ENCODE measurements around the gene LEPROT. TPM values are rescaled to one million over a fixed set of nuclear protein-coding genes. Genes with fewer than 3 reads are reported as not detected.

LEPROT gene
- total RNA-seq, 1 donor from 2014 or later = 56.0 TPM

DNA sequence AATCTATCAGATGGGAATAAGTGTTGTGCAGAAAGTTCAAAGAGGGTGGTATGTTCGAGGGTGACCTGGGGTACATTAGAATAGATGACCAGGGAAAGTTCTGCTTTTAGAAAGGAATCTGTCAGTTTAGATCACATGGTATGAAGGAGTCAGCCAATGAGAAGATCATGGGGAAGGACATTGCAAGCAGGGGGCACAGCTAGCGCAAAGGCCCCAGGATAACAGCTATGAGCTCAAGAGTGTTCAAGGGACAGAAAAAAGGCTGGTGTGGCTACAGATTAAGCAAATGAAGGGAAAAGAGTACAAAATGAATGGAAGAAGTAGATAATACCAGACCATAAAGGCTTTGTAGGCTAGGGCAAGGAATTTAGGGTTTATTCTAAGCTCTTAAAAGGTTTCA is 8.6 kb downstream of the LEPROT start:
- Mint-ChIP-seq H3K27ac (ENCODE audit: unreplicated experiment) (no peak overlapping the region), H3K9me3 (ENCODE audit: unreplicated experiment) (no peaks in the 10 kb centered on the region), H3K27me3 (ENCODE audit: unreplicated experiment) (no peaks in the 10 kb centered on the region), H3K36me3 (ENCODE audit: unreplicated experiment) (no peaks in the 10 kb centered on the region), H3K4me3 (ENCODE audit: unreplicated experiment) (no peak overlapping the region), H3K4me1 (ENCODE audit: low read depth, unreplicated experiment) (peaks cover 6% of the 10 kb centered on the region)
- no peak for DNase-seq
- TF ChIP-seq, protein P1, sequence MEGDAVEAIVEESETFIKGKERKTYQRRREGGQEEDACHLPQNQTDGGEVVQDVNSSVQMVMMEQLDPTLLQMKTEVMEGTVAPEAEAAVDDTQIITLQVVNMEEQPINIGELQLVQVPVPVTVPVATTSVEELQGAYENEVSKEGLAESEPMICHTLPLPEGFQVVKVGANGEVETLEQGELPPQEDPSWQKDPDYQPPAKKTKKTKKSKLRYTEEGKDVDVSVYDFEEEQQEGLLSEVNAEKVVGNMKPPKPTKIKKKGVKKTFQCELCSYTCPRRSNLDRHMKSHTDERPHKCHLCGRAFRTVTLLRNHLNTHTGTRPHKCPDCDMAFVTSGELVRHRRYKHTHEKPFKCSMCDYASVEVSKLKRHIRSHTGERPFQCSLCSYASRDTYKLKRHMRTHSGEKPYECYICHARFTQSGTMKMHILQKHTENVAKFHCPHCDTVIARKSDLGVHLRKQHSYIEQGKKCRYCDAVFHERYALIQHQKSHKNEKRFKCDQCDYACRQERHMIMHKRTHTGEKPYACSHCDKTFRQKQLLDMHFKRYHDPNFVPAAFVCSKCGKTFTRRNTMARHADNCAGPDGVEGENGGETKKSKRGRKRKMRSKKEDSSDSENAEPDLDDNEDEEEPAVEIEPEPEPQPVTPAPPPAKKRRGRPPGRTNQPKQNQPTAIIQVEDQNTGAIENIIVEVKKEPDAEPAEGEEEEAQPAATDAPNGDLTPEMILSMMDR (IDR thresholded peaks at IDR 0.05; ENCODE audit: partially characterized antibody, unreplicated experiment) = no peak

DNA sequence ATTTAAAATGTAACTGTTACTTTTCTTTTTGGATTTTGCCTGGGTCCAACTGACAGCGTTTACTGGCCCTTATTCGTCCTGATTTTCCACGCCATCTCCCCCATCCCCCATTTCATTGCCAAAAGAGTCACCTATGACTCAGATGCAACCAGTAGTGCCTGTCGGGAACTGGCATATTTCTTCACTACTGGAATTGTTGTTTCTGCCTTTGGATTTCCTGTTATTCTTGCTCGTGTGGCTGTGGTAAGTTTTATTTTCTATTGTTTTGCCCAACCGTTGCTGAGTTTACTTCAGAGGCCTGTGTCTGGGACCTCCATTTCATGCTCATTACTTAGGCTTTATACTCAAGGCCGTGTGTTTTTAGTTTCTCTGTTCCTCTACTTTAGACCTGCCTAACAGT is 9.3 kb downstream of the LEPROT start:
- H3K4me1 Mint-ChIP-seq (ENCODE audit: low read depth, unreplicated experiment) = peaks cover 3% of the 10 kb centered on the region
- H3K9me3 Mint-ChIP-seq (ENCODE audit: unreplicated experiment) = no peaks in the 10 kb centered on the region
- no peaks in the 10 kb centered on the region for H3K36me3 Mint-ChIP-seq (ENCODE audit: unreplicated experiment)
- H3K27ac Mint-ChIP-seq (ENCODE audit: unreplicated experiment) = no peak overlapping the region
- no peaks in the 10 kb centered on the region for H3K27me3 Mint-ChIP-seq (ENCODE audit: unreplicated experiment)
- H3K4me3 Mint-ChIP-seq (ENCODE audit: unreplicated experiment) = no peak overlapping the region
- DNase-seq = no peak
- TF ChIP-seq, protein P1 (IDR thresholded peaks at IDR 0.05; ENCODE audit: partially characterized antibody, unreplicated experiment) = no peak

DNA sequence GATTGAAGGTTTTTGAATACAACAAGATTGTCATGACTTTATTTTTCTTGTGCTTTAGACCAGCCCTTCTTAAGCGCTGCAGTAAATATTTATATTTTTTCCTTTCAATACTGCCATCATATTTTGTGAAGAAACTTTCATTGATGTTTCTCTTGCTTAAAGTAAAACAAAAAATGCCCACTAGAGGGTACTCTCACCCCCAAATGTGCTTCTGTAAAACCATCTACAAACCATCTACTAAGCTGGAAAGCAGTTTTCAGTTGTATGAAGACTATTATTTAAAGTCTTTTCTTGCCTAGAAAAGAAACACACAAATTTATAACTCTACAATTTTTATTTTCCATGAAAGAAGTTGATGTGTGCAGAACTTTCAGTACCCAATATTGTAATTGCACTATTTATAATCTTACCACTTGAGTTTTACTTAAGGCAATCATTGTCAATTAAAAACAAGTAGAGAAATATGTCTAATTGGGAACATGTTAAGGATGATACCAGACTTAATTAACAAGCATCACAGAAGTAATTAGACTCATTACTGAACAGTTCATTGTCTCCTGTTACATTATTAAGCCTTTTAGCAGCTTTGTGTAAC is 10.7 kb downstream of the LEPROT start:
- no peaks in the 10 kb centered on the region for H3K36me3 Mint-ChIP-seq (ENCODE audit: unreplicated experiment)
- no peak overlapping the region for H3K27ac Mint-ChIP-seq (ENCODE audit: unreplicated experiment)

DNA sequence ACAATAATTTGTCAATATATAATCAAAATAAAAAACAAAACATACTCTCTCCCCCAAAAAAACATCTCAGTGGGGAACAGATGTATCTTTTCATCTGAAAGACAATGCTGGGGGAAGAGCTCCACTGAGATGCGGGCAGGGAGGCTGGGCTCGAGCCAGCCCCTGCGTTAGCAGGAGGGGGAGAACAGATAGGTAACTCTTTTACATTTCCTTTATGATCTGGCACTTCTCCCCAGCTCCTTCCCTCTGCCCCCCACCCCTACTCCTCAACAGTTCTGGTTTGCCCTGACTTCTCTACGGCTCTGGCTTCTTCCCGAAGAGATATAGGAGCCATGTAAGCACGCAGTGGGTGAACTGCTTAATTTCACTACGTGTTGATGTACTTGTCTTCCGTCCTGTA is 12.4 kb downstream of the LEPROT start:
- TF ChIP-seq, protein P1 (IDR thresholded peaks at IDR 0.05; ENCODE audit: partially characterized antibody, unreplicated experiment) = no peak
- H3K27me3 Mint-ChIP-seq (ENCODE audit: unreplicated experiment) = no peaks in the 10 kb centered on the region
- peaks cover 3% of the 10 kb centered on the region for H3K4me1 Mint-ChIP-seq (ENCODE audit: low read depth, unreplicated experiment)
- no peak for DNase-seq
- no peaks in the 10 kb centered on the region for H3K36me3 Mint-ChIP-seq (ENCODE audit: unreplicated experiment)
- no peak overlapping the region for H3K27ac Mint-ChIP-seq (ENCODE audit: unreplicated experiment)
- no peak overlapping the region for H3K4me3 Mint-ChIP-seq (ENCODE audit: unreplicated experiment)
- peaks cover 2% of the 10 kb centered on the region for H3K9me3 Mint-ChIP-seq (ENCODE audit: unreplicated experiment)

More for the DNA sequence above, 10.7 kb downstream of the LEPROT start:
- Mint-ChIP-seq H3K9me3 (ENCODE audit: unreplicated experiment) (no peaks in the 10 kb centered on the region), H3K4me3 (ENCODE audit: unreplicated experiment) (no peak overlapping the region), H3K27me3 (ENCODE audit: unreplicated experiment) (no peaks in the 10 kb centered on the region), H3K4me1 (ENCODE audit: low read depth, unreplicated experiment) (peaks cover 3% of the 10 kb centered on the region)
- TF ChIP-seq, protein P1 (IDR thresholded peaks at IDR 0.05; ENCODE audit: partially characterized antibody, unreplicated experiment) = peak; percentile 76
- no peak for DNase-seq

DNA sequence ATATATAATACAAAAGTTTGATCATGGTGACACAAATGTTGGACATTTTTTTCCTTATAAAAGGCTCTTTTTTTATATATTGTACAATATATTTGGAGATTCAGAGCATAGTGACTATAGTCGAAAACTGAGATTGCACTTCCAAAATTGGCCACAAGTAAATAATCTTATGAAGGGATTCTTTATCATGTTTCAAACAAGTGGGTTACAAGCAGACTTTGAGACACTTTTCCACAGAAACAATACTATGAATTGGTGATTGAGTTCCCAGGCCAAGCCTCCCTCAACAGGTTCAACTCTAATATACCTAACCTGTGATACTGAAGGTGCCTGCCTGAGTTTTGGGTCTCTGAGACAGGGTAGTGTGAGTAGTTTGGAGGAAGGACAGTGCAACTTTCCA is 13.8 kb downstream of the LEPROT start:
- DNase-seq = no peak
- Mint-ChIP-seq H3K9me3 (ENCODE audit: unreplicated experiment) (peaks cover 4% of the 10 kb centered on the region), H3K27me3 (ENCODE audit: unreplicated experiment) (no peaks in the 10 kb centered on the region), H3K36me3 (ENCODE audit: unreplicated experiment) (no peaks in the 10 kb centered on the region), H3K27ac (ENCODE audit: unreplicated experiment) (no peak overlapping the region), H3K4me1 (ENCODE audit: low read depth, unreplicated experiment) (peaks cover 3% of the 10 kb centered on the region), H3K4me3 (ENCODE audit: unreplicated experiment) (no peak overlapping the region)
- TF ChIP-seq, protein P1 (IDR thresholded peaks at IDR 0.05; ENCODE audit: partially characterized antibody, unreplicated experiment) = peak; percentile 47

All from glutamatergic neuron (in vitro differentiated cells).